Measurements from ENCODE around the gene KIF12.
"Not testable (repeated sequence)": the region's sequence is repeated elsewhere in the genome, so short reads cannot be mapped to it uniquely, and the experiment has no call there.

Gene KIF12

GRCh38 chr9:114060711-114061110 is 38.4 kb downstream of the KIF12 start:
- DNase-seq = no peak

GRCh38 chr9:114060070-114060469 is 39.0 kb downstream of the KIF12 start:
- no peak for DNase-seq

- DNase-seq = no peak
These were observed 39.9 kb downstream of the KIF12 start for GRCh38 chr9:114059047-114059803.

DNA sequence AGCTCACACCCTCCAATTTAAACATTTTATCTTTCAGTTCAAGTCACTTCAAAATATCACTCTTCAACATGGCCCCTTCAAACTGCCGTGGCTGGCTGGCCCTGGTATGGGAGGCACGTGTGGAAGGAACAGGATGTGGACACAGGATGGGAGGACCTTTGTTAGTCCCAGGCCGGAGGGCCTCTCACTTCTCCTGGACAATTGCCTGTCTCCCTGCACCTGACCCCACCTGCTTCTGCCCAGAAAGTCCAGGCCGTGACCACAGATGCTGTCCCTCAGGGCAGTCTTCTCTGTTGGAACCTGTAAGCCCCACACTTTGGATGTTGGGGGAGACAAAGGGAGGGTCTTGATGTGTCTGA is 40.4 kb downstream of the KIF12 start:
- no peak for DNase-seq

DNA sequence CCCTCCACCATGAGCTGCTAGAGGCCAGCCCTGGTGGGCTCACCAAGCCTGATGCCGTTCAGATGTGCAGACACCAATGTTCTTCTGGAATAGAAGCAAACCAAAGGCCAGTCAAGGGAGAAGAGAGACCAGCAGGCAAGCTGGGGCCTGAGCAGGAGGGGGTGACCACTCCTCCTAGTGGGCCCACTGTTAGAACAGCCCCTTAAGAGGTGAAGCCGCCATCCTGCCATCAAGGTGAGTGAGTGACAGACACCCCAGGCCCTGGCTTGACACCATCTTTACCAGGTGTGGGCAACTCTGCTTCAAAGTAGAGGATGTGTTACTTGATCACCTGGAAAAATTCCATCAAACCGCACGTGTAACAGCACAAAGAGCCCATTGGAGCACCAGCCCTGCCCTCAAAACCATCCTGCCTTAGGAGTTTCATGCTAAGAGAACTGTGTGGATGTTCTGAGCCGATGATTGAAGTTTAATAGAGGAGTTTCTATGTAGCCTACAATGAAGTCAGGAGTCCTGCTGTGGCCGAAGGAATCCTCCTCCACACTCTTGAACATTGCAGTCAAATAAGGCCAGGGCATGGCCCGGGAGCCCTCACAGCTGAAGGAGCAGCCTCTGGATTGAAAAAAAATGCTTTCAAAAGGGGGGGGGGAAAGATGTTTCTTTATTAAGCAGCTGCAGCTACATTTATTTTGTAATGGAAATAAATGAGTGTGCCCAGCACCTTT is 41.8 kb downstream of the KIF12 start:
- no peak for DNase-seq

DNA sequence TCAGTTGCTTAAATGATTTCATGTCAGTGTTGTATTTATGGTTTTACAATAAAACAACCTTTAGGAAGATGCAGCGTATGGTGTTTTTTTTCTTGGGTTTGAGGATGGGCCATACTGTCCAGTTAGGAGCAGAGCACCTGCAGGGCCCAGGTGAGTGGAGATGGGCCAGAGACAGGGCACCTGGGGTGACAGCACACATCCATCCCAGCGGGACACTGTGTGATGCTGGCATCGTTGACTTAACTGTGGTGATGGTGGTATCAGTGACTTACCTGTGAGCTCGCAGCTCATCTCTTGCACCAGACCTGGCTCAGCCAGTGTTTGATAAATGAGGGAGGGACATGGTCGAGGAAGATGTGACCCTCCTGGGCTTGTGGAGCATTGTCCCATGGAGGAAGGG is 42.6 kb downstream of the KIF12 start:
- DNase-seq = no peak

DNA sequence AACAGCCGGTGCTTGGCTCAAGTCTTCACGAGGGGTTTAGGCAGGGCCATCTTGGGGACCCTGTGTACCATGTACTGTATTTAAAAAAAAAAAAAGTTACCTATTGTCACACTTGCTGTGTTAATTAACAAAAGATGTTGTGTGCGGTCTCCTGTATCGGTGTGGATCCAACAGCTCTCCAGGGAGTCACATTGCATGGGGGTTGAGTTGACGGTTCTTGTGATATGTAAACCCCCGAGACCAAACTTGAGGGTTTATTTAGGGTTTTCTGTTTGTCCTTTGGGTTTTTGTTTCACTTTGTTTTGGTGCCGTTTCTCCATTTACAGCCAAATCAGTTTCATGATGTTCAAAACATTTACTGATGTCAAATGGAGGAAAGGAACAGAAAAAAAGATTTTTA is 43.2 kb downstream of the KIF12 start:
- no peak for DNase-seq

- no peak for DNase-seq
These were observed 44.0 kb downstream of the KIF12 start for GRCh38 chr9:114055061-114055460.

GRCh38 chr9:114054191-114054690 is 44.9 kb downstream of the KIF12 start:
- DNase-seq = no peak

- DNase-seq = no peak
These were observed 45.7 kb downstream of the KIF12 start for GRCh38 chr9:114053246-114054005.

- no peak for DNase-seq
These were observed 47.4 kb downstream of the KIF12 start for GRCh38 chr9:114051706-114052105.

- no peak for DNase-seq
These were observed 47.8 kb downstream of the KIF12 start for GRCh38 chr9:114051281-114051680.

GRCh38 chr9:114050646-114051045 is 48.4 kb downstream of the KIF12 start:
- DNase-seq = no peak

- no peak for DNase-seq
These were observed 48.9 kb downstream of the KIF12 start for GRCh38 chr9:114050226-114050568.

DNA sequence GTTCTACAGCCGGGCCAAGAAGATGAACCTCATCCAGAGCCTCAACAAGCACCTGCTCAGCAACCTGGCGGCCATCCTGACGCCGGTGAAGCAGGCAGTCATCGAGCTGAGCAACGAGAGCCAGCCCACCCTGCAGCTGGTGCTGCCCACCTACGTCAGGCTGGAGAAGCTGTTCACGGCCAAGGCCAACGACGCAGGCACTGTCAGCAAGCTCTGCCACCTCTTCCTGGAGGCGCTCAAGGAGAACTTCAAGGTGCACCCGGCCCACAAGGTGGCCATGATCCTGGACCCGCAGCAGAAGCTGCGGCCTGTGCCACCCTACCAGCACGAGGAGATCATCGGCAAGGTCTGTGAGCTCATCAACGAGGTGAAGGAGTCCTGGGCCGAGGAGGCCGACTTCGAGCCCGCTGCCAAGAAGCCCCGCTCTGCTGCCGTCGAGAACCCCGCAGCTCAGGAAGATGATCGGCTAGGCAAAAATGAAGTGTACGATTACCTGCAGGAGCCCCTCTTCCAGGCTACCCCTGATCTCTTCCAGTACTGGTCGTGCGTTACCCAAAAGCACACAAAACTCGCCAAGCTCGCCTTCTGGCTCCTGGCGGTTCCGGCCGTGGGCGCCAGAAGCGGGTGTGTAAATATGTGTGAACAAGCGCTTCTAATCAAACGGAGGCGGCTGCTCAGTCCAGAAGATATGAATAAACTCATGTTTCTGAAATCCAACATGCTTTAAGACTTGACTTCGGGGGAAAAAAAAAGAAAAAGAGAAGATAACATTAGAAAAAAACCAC is 49.5 kb downstream of the KIF12 start:
- DNase-seq = no peak

DNA sequence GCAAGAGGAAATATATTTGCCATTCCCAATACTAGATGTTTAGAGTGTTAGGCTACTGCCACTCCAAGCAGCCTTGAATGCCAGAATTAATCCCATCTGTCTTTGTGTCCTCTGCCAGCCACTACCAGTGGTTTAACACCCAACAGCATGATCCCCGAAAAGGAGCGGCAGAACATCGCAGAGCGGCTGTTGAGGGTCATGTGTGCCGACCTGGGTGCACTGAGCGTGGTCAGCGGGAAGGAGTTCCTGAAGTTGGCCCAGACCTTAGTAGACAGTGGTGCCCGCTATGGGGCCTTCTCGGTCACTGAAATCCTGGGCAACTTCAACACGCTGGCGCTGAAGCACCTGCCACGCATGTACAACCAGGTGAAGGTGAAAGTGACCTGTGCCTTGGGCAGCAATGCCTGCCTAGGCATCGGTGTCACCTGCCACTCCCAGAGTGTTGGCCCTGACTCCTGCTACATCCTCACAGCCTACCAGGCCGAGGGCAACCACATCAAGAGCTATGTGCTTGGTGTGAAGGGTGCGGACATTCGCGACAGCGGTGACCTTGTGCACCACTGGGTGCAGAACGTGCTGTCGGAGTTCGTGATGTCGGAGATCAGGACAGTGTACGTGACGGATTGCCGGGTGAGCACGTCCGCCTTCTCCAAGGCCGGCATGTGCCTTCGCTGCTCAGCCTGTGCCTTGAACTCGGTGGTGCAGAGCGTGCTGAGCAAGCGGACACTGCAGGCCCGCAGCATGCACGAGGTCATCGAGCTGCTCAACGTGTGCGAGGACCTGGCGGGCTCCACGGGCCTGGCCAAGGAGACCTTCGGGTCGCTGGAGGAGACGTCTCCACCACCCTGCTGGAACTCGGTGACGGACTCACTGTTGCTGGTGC is 50.3 kb downstream of the KIF12 start:
- no peak for DNase-seq

DNA sequence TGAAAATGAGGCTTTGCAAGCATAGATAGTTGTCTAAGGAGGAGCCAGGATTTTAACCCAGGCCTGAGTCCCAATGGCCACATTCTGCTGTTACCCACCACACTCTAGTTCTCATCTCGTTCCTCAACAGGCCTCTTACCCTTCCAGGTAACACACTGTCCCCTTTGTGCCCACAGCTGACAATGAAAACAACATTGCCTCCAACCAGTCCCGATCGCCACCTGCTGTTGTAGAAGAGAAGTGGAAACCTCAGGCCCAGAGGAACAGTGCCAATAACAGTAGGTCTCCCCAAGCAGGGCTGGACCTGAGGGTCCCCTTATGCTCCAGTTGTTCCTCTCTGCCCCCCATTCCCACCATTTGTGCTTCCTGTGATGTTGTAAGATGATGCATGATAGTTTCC is 51.4 kb downstream of the KIF12 start:
- DNase-seq = no peak

DNA sequence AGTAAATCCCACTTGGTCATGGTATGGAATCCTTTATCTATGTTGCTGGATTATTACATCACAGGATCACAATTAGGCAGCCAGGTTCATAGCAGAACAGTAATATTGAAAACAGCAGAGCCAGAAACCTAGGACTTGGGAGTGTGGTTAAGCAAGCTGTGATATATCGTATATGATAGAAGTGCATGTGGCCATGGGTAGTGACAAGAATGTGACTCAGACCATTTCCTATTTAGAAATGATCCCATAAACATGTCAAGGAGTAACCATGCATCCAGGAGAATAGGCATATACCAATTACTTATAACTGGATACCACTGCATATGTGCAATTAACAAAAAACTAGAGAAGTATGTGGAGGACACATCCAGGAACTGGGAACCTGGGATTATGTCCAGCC is 52.2 kb downstream of the KIF12 start:
- no peak for DNase-seq

DNA sequence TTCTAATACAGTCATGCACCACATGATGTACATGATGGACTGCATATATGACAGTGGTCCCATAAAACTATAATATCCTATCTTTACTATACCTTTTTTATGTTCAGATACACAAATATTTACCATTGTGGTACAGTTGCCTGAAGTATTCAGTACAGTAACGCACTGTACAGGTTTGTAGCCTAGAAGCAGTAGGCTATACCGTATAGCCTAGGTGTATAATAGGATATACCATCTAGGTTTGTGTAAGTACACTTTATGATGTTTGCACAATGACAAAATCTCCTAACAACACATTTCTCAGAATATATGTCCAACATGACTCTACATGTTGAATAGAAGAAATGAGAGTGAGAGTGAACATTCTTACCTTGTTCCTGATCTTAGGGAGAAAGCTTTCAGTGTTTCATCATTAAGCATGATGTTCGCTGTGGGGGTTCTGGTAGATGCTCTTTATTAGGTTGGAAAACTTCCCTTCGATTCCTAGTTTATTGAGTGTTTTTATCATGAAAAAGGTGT is 52.8 kb downstream of the KIF12 start:
- no peak for DNase-seq

DNA sequence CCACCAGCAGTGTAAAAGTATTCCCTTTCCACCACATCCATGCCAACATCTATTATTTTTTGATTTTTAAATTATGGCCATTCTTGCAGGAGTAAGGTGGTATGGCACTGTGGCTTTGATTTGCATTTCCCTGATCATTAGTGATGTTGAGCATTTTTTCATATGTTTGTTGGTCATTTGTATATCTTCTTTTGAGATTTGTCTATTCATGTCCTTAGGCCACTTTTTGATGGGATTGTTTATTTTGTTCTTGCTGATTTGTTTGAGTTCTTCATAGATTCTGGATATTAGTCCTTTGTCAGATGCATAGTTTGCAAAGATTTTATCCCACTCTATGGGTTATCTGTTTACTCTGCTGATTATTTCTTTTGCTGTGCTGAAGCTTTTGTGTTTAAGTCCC is 55.4 kb downstream of the KIF12 start:
- DNase-seq = not testable (repeated sequence)

Measured in KG1 (cell line).